Stimulated activated CD4-positive, alpha-beta T cell treated with anti-CD3 and anti-CD28 coated beads, TNF-alpha, amount 100 ng/mL, for 24 hours (primary cell): ENCODE results near the gene SDC4.

ENCODE experiments used
- DNase-seq, 3 experiments: peaks; one replicate each; pipeline ENCODE4 v3.0.0-alpha.2; 2020; ENCODE audit warnings: low read depth in 3 of 3

Gene SDC4

GRCh38 chr20:45318948-45319347 lies 29.3 kb downstream of the SDC4 start:
- DNase-seq: no peak

GRCh38 chr20:45318386-45318939 lies 29.8 kb downstream of the SDC4 start:
- DNase-seq: no peak

GRCh38 chr20:45317826-45318225 lies 30.4 kb downstream of the SDC4 start:
- no peak for DNase-seq

GRCh38 chr20:45316150-45317080 lies 31.8 kb downstream of the SDC4 start:
- DNase-seq: no peak

GRCh38 chr20:45315672-45316071 lies 32.6 kb downstream of the SDC4 start:
- no peak for DNase-seq

- no peak for DNase-seq
These were observed 34.3 kb downstream of the SDC4 start for GRCh38 chr20:45313943-45314342.

GRCh38 chr20:45313065-45313695 lies 35.0 kb downstream of the SDC4 start:
- DNase-seq: no peak

- DNase-seq: no peak
These were observed 36.0 kb downstream of the SDC4 start for GRCh38 chr20:45312241-45312640.

- DNase-seq: peak; percentile 37 to 71 (median 47)
These were observed 36.5 kb downstream of the SDC4 start for GRCh38 chr20:45311589-45312211.

- DNase-seq: no peak
These were observed 39.1 kb downstream of the SDC4 start for GRCh38 chr20:45309075-45309474.

- DNase-seq: no peak
These were observed 40.0 kb downstream of the SDC4 start, which contains the start of gene MATN4 for GRCh38 chr20:45308117-45308778. Gene MATN4, minus strand, starts transcription at chr20:45308299. Its CDS starts 2,717 bp downstream, at chr20:45305582.

- no peak for DNase-seq
These were observed 41.1 kb downstream of the SDC4 start for GRCh38 chr20:45307076-45307640.

- DNase-seq: peak in 2 of 3 experiments; percentile 16 to 42
These were observed 41.7 kb downstream of the SDC4 start, which contains the start of gene RBPJL for GRCh38 chr20:45306431-45306982. Gene RBPJL, plus strand, starts transcription at chr20:45306840. Its CDS starts 83 bp downstream, at chr20:45306923.

- DNase-seq: no peak
These were observed 43.0 kb downstream of the SDC4 start for GRCh38 chr20:45305262-45305661.

GRCh38 chr20:45304464-45304999 lies 43.7 kb downstream of the SDC4 start:
- no peak for DNase-seq

GRCh38 chr20:45303586-45304463 lies 44.4 kb downstream of the SDC4 start:
- no peak for DNase-seq

GRCh38 chr20:45301824-45302271 lies 46.4 kb downstream of the SDC4 start:
- no peak for DNase-seq

- DNase-seq: peak in 1 of 3 experiments; percentile 42
These were observed 47.3 kb downstream of the SDC4 start for GRCh38 chr20:45300961-45301360.

- no peak for DNase-seq
These were observed 48.4 kb downstream of the SDC4 start for GRCh38 chr20:45299786-45300185.
